Central memory CD4-positive, alpha-beta T cell (primary cell): Measurements from ENCODE around the gene FTO.

Source experiments
- DNase-seq: peaks from one replicate; pipeline ENCODE4 v3.0.0; 2022

The FTO gene

DNA sequence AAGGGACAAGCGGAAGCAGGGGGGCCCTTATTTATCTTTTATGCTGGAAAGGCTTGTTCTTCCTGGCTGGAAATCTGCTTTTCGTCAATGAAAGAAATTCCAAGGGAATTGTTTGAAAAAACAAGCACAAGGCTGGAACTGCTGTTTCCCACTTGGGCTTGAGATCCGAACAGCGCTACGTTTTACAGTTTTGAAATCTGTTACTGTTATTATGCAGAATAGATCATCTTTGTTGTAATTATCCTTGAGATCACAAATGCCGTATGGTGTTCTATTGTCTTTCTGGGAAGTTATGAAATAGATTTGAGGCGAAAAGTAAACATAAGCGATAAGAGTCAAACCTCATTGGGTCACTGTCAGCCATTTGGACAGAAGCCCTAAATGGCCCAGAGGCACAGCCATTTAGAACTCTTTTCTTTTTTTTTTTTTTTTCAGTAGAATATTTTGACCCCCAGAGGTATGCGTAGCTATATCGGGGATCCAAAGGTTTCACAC is 359.4 kb downstream of the FTO start:
- DNase-seq = no peak

DNA sequence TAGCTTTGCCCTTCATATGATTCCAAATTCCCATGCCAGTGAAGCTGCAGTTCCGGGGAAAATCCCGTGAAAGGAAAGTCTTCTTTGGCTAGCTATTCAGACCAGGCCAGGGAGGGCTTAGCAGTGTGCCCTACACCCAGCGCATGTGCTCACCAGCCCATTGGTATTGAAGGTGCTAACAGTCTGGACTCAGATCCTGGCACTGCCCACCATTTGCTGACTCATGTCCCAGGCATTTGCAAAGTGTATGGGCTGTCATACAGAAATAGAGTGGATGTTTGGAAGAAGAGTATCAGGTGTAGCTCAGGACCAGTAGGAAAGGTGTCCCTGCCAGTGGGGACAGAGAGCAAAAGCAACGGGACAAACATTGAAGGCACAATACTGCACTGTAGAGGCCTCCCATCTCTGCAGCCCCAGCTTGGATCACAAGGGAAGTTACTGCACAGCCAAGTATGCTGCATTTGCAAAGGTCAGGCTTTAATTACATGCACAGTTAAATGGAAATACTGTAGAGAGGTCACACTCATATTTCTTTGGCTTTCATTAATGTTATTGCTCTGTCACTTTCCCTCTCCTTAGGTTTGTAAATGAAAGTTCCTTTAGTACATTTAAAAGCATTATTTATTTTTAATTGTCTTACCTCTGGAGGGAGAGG is 362.6 kb downstream of the FTO start:
- no peak for DNase-seq

DNA sequence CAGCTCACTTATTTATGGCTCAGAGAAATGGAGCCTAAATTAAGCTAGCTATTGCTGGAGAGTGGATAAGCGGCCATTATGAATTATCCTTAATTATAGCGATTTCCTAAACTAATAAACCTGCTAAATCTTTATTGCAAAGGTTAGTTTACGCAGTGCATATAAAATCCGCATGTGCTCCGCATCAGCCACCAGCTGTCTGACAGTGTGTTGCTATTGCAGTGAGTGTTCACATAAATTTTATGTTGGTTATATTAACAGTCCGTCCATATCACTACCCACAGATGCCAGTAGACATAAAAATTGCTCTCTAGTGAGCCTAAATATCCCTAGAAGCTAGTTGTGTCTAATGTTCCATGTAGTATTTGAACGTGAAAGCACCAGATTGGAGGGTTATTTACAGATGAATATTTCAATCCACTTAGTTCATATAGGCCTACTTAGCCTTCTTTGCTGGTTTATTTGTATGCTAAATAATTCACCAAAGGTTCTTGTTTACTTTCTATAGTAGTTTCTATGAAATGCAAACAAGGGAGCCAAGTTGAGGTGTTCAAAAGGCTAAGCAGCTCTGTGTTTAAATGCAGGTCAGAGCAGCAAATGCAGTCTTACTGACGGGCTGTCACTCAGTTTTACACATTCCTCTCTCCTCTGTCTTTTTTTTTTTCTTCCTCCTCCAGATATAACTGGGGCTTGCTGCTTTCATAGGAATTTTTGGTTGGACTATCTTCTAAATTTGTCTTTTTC is 363.5 kb downstream of the FTO start:
- DNase-seq = no peak

DNA sequence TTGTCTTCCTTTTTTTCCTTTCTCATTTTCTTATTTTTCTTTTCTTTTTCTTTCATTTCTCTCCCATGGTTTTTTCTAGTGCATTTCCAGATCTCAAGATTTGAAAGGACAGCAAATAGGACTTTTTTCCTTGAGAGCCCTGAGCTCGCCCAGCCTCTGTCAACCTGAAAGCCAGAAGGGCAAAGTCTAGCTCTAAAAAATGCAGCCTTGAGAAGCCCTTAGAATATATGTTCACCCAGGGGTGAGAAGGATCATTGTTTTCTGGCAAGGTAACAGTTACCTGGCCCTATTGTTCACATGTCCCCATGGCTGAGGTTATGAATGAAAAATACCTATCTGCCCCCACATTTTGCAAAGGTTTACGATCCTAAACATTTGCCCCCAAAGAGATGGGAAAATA is 364.3 kb downstream of the FTO start:
- no peak for DNase-seq

DNA sequence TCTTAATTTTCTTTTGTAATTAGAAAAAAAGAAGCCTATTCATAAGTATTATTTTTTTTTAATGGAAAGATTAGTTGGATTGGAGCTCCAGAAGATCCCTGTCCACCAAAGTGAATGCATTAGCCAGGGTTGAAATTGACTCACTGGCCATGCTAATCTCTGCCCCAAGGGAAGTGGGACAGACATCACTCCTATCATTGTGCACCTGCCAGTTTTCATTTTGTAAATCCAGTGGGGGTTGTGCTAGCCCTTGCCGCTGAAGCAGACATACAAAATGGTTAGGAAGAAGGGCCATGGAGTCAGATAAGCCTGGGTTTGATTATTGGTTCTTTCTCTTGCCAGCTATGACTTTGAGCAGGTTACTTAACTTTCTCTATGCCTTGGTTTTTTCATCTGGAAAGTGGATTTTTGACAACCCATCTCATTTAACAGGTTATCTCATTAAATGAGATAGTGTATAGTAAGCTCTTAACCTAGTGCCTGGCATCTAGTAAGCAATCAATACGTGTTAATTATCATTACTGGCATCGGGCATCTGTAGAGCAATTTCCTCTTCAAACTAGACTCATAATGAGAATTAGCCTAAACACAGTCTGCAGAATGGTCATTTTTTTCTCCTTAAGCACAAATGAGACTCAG is 365.8 kb downstream of the FTO start:
- no peak for DNase-seq

DNA sequence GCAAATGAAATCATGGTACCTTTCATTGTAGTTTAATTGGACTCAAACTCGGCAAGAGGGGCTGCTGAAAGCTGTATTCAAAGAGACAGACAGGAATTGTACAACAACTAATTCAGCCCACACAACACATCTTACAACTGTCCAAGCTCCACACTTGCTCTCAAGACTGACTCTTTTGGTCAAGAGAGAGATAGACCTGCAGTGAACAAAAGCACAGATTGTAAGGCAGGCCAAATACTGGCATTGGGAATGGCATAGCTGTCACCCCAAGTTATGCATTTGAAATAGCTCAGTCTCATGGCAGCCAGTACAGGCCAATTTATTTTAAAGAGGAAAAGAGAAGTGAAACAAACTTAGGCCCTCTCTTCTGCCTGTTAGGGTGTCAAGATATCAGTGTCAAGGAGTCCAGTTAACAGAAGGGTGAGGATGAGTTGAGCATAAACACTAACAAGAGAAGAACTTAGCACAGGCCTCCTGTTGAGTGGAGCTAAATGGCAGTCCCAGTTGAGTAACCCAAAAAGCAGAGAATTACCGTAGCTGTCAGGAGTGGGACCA is 366.9 kb downstream of the FTO start:
- no peak for DNase-seq

DNA sequence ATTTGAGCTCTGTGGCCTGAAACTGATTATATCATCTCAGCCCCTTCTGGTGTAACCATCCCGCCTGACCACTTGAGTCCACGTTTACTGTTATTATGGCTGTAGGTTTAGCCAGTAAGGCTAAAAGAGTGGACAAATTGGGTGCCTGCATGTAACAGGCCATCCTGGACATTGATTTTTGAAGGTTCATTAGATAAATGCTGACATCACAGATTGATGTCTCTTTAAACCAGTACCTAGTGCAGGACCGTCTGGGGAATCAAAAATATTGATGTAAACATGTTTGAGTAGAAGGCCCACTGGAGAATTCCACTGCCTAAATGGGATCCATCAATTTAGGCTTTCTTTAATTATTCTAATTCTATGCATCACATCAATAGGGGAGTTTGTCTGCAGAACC is 367.6 kb downstream of the FTO start:
- DNase-seq = no peak

DNA sequence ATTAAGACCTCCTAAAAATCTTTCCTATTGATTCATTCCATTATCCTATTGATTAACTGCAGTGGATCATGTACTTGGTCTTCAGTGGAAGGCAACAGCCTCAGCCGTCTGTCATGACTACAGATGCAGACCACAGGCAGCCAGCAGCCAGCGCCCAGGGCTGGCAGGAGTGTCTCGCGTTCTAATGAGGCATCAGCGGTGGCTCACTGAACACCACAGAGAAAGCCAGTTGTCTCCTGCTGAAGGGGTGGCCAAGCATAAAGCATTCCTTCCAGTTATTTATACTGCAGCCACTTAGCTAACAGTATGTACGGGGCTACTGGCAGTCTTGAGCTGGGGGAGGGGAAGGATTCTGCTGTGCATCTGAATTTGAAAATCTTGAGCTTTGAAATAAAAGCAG is 368.3 kb downstream of the FTO start:
- no peak for DNase-seq

DNA sequence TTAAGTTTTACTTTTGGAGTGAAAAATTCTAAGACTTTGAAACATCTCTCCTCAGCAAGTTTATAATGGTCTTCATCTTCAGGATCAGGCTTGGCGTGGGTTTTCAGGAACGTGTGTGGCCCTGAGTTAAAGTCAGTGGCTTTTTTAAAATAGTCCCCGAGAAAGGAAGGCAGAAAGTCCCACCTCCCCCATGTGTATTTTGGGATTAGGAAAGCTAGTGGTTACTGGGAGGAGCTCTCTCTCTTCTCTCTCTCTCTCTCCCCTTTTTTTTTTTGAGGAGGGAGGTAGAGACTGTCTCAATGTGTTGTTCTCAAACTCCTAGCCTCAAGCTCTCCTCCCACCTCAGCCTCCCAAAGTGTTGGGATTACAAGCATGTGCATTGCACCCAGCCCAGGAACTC is 369.4 kb downstream of the FTO start:
- DNase-seq = no peak

DNA sequence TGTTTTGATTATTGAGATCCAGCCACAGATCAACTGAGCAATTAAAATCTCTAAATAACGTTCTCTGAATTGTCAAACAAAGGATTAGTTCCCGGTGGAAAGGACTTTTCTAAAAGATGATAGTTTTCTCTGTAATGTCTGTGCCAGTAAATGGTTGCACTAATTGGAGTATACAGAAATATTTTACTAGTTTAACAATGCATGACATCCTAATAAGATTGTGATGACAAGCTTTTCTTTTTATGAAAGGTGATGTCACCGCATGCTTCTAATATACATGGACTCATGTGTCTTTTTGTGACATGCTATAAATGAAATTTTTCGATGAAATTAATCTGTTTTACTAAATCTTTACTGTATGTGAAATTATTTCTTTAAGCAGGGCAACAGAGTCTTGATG is 371.5 kb downstream of the FTO start:
- DNase-seq = no peak

DNA sequence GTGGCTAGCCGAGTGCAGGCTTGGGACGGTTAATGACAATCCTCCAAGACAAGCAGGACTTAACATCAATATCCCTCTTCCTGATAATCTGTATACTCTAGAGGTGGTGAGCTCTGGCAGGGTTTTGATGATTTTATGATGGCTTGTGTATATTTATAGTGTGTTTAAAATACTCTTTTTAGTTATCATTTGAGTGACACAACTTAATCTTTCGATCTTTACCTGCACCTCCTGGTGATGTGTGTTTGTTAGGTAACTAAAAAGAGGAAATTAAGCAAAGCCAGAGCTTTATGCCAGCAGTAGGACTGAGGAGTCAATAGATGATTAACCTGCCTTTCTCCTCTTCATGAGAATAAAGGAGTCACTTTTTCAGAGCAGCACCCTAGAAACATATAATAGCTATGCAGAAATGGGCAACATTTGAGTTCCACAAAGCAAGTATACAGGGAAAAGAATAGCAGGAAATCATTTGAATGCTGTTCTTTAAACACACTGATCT is 372.1 kb downstream of the FTO start:
- DNase-seq = no peak

DNA sequence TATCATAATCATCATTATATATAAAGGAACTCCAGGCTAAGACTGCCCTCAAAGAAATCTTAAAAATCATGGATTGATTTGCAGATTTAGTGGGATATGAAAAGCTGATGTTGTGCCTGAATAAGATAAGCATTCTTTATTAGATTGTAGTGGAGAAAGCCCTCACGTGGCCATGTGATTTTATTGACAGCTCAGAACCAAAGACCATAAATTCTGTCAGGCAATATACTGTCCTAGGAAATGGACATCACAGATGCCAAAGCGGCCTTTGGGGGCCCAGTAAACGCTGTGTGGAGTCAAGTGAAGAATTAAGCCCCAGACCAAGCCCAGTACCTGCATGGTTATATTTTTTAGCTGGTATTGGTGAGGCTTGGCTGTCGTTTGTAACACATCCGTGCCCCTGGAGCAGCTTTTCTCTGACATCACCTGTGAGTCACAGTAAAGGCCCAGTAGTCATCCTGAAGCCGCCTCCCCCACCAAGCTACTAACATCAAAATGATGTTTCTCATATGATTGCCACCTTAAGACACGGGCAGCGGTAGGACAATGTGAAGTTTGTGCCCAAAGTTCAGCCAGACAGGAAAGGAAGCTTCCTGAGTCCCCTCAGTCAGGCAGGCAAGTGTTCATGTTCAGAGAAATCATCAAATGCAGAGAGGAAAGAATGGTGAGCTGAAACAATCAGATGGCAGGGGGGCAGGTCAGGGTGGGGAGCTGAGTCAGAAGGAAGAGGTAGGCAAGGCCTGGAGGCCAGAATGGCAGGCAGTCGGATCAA is 373.3 kb downstream of the FTO start:
- no peak for DNase-seq

DNA sequence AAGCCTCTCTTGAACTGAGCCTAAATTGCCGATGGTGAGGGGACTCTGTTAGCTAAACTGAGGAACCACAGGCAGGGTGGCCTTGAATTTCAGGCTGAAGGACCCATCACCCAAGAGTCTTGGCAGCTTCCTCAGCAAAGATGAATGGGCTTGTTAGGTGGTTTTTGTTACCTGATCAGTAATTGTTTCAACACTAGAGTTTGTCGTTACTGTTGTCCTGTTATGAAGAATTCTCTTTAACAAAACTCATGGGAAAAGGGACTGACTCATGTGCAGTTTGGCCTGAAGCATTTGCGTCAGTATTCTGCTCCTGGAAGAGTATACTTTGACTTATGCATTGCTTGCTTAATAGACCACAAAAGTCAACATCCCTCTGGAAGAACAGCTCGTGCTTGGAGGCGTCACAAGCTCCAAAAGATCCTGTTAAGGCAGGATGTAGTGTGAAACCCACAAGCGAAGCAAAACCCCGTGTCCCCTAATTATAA is 376.6 kb downstream of the FTO start:
- no peak for DNase-seq

DNA sequence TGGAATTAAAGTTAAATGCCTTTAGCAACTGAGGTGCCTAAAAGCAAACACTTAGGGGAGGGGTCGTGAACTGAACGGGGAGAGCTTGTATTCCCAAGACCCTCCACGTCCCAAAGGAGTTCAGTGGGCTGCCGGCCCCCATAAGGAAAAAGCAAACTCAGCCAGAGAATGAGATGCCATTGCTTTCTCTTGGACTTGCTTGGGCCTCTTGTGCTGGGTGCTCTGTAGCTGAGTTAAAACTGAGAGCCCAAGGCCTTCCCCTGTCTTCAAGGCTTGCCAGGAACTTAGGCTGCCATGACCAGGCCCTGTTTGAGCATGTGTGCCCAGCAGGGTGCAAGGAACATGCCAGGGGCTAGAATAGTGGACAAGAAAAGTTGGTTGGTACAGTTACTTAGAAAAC is 382.8 kb downstream of the FTO start:
- DNase-seq = no peak

DNA sequence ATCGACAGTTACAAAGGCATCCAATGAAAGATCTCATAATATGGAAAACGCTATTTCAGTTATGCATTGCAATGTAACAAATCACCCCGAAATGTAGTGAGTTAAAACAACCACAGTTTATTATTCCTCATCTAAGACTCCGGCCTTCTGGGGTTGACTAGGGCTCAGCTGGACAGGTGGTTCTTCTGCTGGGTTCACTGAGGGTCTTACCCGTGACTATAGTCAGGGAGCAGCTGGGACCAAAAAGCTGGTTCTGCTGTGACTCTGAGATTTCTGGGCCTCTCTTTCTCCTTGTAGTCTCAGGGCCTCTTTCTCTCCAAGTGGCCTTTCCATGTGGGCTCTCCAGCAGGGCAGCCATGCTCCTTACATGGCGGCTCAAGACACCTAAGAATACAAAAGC is 386.6 kb downstream of the FTO start:
- DNase-seq = no peak

DNA sequence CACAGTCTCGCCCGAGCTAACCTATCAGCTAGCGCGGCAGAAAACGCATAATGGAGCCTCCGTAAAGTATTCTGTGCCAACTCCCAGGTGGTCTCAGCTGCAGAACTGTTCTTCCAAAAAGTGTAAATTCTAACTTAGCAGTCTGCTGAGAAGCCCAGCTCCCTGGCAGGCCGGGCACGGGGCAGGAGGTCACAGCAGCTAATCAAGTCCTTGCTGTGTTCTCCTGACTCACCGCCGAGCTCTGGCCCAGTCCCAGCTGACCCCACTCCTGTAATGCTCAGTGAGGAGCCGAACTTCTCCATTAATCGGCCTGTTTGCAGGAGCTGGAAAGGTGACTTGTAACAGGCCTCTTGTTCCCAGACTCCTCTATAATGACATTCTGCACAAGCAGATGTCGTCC is 389.3 kb downstream of the FTO start:
- no peak for DNase-seq

DNA sequence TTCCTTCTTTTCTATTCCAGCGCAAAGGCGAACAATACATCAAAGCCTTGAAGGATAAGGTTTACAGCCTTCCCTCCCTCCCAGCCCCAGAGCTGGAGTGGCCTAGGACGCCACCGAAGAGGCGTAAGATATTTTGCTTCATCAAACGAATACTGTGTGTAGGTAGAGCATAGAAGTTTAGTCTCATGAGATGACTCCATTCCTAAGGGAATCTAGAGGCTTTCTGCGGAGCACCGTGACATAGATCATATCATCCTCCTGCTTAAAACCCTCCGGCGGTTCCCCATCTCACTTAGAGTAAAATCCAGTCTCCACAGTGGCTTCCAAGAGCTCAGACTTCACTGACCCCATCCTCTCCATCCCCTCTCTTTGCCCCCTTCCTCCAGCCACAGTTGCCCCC is 390.7 kb downstream of the FTO start:
- DNase-seq = no peak

DNA sequence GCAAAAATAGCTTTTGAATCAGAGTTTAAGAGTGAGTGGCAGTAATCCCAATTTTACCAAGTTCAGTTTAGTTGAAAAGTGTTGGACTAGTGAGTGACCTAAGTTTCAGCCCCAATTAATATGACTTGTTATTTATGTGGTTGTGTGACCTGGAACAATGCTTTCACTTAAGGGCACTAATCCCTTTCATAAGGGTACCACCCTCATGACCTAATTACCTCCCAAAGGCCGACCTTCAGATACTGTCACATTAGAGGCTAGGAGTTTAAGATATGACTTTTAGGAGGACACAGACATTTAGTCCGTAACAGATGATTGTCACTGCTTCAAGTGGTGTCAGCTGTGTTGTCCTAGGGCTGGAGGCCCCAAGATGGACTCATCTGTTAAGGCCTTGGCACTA is 392.7 kb downstream of the FTO start:
- DNase-seq = no peak

DNA sequence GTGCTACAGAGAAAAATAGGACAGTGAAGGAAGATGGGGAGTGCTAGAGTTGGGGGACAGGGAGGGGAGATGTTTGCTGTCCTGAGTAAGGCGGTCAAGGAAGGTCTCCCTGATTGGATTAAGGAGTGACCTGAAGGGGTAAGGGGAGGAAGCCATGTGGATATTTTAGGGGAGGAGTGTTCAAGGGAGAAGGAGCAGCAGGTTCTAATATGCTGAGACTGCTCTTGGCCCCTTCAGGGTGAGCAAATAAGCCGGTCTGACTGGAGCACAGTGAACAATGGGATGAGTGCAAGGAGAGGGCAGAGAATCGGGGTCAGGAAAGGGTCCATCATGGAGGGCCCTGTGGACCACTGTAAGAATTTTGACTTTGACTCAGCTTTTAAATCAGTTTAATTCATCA is 393.8 kb downstream of the FTO start:
- DNase-seq = no peak

DNA sequence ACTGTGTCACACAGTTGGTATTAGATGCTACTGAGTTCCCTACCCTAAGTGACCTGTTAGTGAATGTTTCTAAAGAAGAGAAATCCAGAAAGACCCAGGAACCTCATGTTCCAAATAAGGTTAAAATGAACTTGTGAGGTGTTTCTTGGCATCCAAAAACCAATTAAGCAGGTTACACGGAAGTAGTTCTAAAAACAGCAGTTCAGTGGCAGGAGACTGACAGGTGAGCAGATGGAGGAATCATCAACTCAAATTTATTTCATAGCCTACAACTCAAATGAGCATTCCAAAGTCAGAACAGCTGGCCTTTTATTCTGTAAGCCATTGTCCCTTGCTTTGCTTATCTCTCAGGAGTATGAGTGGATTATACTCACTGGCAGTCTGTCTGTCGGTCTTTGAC is 394.3 kb downstream of the FTO start:
- no peak for DNase-seq

DNA sequence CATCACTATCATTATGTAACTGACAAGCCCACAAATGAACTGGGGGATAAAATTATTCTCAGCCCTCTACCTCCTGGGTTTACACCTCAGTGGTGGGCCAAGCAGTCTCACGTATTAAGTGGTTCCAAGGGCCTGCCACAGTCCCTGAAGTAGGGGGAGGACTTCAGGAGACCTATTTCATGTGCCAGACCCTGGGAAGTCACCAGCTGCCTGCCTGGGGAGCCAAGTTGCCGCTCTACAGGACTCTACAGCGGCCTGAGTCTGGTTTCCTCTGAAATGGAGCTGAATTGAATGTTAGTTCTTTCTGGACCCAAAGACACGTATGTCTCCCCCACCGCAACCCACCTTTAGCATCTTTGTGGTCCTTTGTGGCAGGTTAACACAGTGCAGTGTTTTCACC is 395.7 kb downstream of the FTO start:
- DNase-seq = no peak
